Testis (tissue), 3 donors: ENCODE measurements around the gene ANXA4. TPM values are rescaled to one million over a fixed set of nuclear protein-coding genes. Genes with fewer than 3 reads are reported as not detected.
"Not testable (repeated sequence)": the region's sequence is repeated elsewhere in the genome, so short reads cannot be mapped to it uniquely, and the experiment has no call there.

Source experiments
- DNase-seq: peaks from one replicate; pipeline ENCODE4 v3.0.0-alpha.2; 2019
- H3K27ac ChIP-seq, 2 donors: fragments of 200-600 bp; sonication (generic); one replicate each; pipeline ENCODE4 v1.5.1; 2019
- H3K27me3 ChIP-seq: fragments of 200-600 bp; sonication (generic); one replicate; pipeline ENCODE4 v1.5.1; 2019
- H3K36me3 ChIP-seq: fragments of 200-600 bp; sonication (generic); one replicate; pipeline ENCODE4 v1.5.1; 2017; ENCODE audit warnings: low read depth; ENCODE audit errors: missing control alignments
- H3K4me1 ChIP-seq: fragments of 200-600 bp; sonication (generic); one replicate; pipeline ENCODE4 v1.5.1; 2019
- H3K4me3 ChIP-seq, 2 donors: fragments of 200-600 bp; sonication (generic); one replicate each; pipeline ENCODE4 v1.5.1; 2017 to 2019
- H3K9me3 ChIP-seq: fragments of 200-600 bp; sonication (generic); one replicate; pipeline ENCODE4 v1.5.1; 2017
- POLR2A ChIP-seq: fragments of 450-650 bp; IDR thresholded peaks from one replicate; pipeline ENCODE4 v1.6.1; 2017; ENCODE audit warnings: antibody characterized with exemption, mild to moderate bottlenecking, moderate library complexity
- WGBS, 2 donors: methylation state at CpG; one replicate each; pipeline ENCODE4 v1.1.5; 2018; 5-methylcytosine and 5-hydroxymethylcytosine counted together
- intact Hi-C: fragments of 100-400 bp; cut with DNase I; formaldehyde crosslinking; loops from one replicate; pipeline ENCODE4 v1.15.1; 2023; ENCODE audit warnings: low total_unique reads
- polyA plus RNA-seq: library from polyadenylated mRNA; stranded (reverse); fragments of 350-450 nt; fragmentation: Illumina TruSeq; extraction: RNeasy Lipid Tissue Mini Kit (QIAGEN cat#74804); gene quantifications from one replicate; pipeline ENCODE4 v1.2.3, GENCODE V29; 2014; ENCODE audit warnings: low read depth, low replicate concordance; ENCODE audit not compliant: insufficient read depth
- total RNA-seq, 2 donors: library from RNA; depleted of rRNA; stranded (reverse); fragments of >200 nt; gene quantifications; one replicate each; pipeline ENCODE4 v1.2.3, GENCODE V29; 2016
- TF ChIP-seq, protein P1 (sequence below), 3 experiments: fragments of 450-650 bp in 2 of 3; fragments of 200-600 bp in 1 of 3; sonication (generic) in 1 of 3; IDR thresholded peaks; one replicate each; pipeline ENCODE4 v1.5.1; 2016 to 2019; ENCODE audit warnings: antibody characterized with exemption in 3 of 3, mild to moderate bottlenecking in 2 of 3, moderate library complexity in 1 of 3

ANXA4 gene
- total and polyA plus RNA-seq, 3 donors from 2014 or later = 27.1 to 71.2 (median 30.2) TPM

DNA sequence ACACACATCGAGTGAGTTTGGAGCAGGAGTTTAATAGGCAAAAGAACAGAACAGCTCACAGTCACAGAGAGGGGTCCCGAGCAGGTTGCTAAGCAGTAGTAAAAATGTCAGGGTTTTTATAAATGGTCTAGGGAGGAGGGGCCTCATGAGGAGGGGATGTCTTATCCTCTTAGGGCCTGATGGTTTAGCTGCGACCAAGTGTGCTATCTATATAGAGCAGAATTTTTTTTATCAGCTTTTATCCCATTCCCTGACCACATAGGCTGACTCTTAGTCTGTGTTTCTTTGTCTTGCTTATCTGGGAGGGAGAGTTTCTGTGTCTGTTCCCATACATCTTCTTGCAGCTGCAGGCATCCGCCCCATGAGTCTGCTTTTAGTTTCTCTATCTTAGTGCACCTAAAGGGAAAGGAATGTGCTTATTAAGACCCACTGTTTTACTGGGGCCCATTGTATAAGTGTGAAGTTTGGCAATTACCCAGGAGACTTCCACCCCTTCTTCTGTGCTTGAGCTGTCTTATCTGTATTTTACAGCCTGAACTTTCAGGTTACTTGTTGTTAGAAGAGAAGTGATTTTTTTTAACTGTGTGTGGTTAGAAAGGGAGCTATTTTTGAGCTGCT, 57.1 kb downstream of the ANXA4 start:
- intact Hi-C loops = no loop called here
- Histone ChIP-seq H3K27me3 (no peaks in the 10 kb centered on the region), H3K9me3 (no peaks in the 10 kb centered on the region), H3K36me3 (no peaks in the 10 kb centered on the region), H3K4me1 (peaks cover 7% of the 10 kb centered on the region), H3K27ac (peak overlapping the region; percentile 34 to 54), H3K4me3 (peak overlapping the region; percentile 16 to 48)
- peak; percentile 36 for DNase-seq
- TF ChIP-seq POLR2A = no peak
- TF ChIP-seq, protein P1, sequence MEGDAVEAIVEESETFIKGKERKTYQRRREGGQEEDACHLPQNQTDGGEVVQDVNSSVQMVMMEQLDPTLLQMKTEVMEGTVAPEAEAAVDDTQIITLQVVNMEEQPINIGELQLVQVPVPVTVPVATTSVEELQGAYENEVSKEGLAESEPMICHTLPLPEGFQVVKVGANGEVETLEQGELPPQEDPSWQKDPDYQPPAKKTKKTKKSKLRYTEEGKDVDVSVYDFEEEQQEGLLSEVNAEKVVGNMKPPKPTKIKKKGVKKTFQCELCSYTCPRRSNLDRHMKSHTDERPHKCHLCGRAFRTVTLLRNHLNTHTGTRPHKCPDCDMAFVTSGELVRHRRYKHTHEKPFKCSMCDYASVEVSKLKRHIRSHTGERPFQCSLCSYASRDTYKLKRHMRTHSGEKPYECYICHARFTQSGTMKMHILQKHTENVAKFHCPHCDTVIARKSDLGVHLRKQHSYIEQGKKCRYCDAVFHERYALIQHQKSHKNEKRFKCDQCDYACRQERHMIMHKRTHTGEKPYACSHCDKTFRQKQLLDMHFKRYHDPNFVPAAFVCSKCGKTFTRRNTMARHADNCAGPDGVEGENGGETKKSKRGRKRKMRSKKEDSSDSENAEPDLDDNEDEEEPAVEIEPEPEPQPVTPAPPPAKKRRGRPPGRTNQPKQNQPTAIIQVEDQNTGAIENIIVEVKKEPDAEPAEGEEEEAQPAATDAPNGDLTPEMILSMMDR (IDR thresholded peaks at IDR 0.05) = no peak
- 22 to 27% methylated on average over 4 of the region's 4 CpGs for WGBS, 2 donors

DNA sequence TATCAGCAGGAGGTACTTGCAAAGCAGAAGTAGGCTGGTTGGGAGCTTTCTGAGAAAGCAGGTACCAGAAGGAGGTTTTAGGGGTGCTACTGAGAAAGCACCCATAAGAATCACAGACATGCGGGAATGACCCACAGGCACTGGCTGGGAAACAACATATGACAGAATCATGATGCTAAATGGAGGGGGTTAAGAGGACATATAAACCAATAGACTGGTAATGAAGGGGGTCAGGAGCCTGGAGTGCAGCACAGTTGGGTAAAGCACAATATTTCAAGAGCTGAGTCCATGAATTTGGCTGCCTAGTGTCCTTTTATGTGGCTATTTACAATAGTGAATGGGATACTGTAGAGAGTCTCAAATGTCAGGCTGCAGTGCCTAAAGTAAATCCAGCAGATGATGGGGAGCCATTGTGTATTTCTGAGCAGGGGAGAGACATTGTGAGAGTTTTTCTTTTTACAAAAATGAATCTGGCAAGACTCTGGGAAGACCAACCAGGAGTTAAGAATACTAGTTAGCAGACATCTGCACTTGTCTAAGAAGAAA, 59.9 kb downstream of the ANXA4 start:
- H3K27me3 ChIP-seq = no peaks in the 10 kb centered on the region
- no peak for DNase-seq
- no peaks in the 10 kb centered on the region for H3K36me3 ChIP-seq
- no peaks in the 10 kb centered on the region for H3K9me3 ChIP-seq
- H3K27ac ChIP-seq = no peak overlapping the region
- peaks cover 7% of the 10 kb centered on the region for H3K4me1 ChIP-seq
- WGBS, 2 donors = 97 to 100% methylated on average over 1 of the region's 1 CpG
- TF ChIP-seq, protein P1 (IDR thresholded peaks at IDR 0.05) = no peak
- TF ChIP-seq POLR2A = no peak
- H3K4me3 ChIP-seq = no peak overlapping the region
- intact Hi-C loops = no loop called here

DNA sequence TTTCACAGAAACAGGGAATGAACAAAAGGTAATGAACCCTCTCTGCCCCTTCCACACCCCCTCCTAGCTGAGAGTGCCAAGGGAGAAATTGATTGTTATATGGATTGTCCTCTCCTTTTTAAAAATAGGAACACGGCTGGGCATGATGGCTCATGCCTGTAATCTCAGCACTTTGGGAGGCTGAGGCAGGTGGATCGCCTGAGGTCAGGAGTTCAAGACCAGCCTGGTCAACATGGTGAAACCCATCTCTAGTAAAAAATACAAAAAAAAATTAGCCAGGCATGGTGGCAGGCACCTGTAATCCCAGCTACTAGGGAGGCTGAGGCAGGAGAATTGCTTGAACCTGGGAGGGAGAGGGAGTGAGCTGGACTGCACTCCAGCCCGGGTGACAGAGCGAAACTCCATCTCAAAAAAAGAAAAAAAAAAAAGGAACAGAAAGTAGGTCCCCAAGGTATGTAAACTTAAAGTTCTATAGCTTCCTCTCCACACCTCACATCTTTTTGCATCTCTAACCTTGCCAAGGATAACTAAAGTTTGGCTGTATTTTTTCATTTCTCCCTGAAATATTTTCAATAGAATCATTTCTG, 60.9 kb downstream of the ANXA4 start:
- intact Hi-C loops, H3K9me3 ChIP-seq, H3K4me1 ChIP-seq, DNase-seq, H3K27ac ChIP-seq, H3K27me3 ChIP-seq, H3K4me3 ChIP-seq, H3K36me3 ChIP-seq: not testable (repeated sequence)
- WGBS, 2 donors = 86 to 92% methylated on average over 4 of the region's 4 CpGs

DNA sequence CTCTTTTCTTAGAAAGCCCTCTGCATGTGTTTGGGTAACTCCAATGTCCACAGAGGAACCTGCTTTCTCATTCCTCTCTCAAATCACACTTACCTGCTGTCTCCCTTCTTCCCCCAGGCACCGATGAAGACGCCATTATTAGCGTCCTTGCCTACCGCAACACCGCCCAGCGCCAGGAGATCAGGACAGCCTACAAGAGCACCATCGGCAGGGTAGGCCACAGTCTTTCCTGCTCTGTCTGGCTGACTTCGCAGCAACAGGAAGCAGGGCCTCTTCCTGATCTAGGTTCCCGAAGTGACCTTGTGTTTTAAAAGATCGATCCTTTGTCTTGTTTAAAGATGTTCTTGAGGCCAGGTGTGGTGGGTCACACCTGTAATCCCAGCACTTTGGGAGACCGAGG, 62.5 kb downstream of the ANXA4 start:
- no peak overlapping the region for H3K4me3 ChIP-seq
- intact Hi-C loops = no loop called here
- no peak overlapping the region for H3K27ac ChIP-seq
- no peaks in the 10 kb centered on the region for H3K36me3 ChIP-seq
- H3K9me3 ChIP-seq = no peaks in the 10 kb centered on the region
- H3K27me3 ChIP-seq = no peaks in the 10 kb centered on the region
- no peak for DNase-seq
- TF ChIP-seq, protein P1 (IDR thresholded peaks at IDR 0.05) = no peak
- TF ChIP-seq POLR2A = no peak
- 84 to 93% methylated on average over 11 of the region's 11 CpGs for WGBS, 2 donors
- no peaks in the 10 kb centered on the region for H3K4me1 ChIP-seq

DNA sequence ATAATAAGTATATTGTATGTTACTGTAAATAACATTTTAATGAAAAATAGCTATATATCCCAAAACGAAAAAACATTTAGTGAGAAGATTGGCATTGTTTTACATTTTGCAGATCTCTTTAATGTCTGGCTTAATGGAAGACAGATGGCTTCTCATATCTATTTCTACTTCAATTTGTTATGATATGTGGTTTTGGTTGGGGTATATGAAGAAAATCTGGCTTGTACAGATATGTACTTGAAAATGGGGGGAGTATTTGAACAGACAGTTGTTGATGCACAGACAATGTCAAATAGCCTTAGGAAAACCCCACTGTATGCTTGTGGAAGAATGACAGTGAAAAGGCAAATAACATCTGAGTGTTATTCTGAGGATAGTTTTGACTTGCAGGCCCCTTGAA, 64.0 kb downstream of the ANXA4 start:
- Histone ChIP-seq H3K27ac (no peak overlapping the region), H3K36me3 (no peaks in the 10 kb centered on the region), H3K9me3 (no peaks in the 10 kb centered on the region), H3K4me3 (no peak overlapping the region), H3K4me1 (no peaks in the 10 kb centered on the region), H3K27me3 (no peaks in the 10 kb centered on the region)
- WGBS, 2 donors = 87 to 97% methylated on average over 1 of the region's 1 CpG
- intact Hi-C loops = no loop called here
- DNase-seq = no peak
- TF ChIP-seq, protein P1 (IDR thresholded peaks at IDR 0.05) = no peak
- no peak for TF ChIP-seq POLR2A
